Fibroblast of mammary gland (primary cell): Measurements from ENCODE around the gene ANKRD28.
"Not testable (repeated sequence)": the region's sequence is repeated elsewhere in the genome, so short reads cannot be mapped to it uniquely, and the experiment has no call there.

ENCODE experiments used
- DNase-seq: peaks from one replicate; pipeline ENCODE4 v3.0.0-alpha.2; 2010; ENCODE audit warnings: low read depth
- H3K4me3 ChIP-seq: 2 replicates; pipeline ENCODE4 v1.5.1; 2011; ENCODE audit warnings: low read depth, mild to moderate bottlenecking, low read length, moderate library complexity; ENCODE audit not compliant: control insufficient read depth
- TF ChIP-seq, protein P1 (sequence below): conservative IDR thresholded peaks from 2 replicates; pipeline ENCODE4 v1.5.1; 2011; ENCODE audit warnings: low read depth, low read length, inconsistent platforms; ENCODE audit not compliant: control insufficient read depth, insufficient read depth

Gene ANKRD28

DNA sequence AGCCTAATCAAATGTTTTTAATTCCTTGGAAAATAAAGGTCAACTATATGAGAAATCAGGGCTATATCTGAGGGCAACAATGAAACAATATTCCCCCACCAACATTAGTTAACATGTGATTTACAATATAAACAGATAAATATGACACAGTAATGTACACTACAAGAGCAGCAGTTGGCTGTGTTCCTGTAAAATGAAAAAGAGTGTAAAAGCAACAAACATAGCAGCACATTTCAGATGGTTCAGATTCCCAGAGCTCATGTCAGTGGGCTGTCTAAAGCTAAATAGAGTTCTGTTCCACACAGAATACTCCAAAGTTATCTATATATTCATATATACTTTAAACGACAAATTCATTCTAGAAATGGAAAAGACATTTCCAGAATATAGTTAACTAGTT, 42.6 kb downstream of the ANKRD28 start:
- TF ChIP-seq, protein P1, sequence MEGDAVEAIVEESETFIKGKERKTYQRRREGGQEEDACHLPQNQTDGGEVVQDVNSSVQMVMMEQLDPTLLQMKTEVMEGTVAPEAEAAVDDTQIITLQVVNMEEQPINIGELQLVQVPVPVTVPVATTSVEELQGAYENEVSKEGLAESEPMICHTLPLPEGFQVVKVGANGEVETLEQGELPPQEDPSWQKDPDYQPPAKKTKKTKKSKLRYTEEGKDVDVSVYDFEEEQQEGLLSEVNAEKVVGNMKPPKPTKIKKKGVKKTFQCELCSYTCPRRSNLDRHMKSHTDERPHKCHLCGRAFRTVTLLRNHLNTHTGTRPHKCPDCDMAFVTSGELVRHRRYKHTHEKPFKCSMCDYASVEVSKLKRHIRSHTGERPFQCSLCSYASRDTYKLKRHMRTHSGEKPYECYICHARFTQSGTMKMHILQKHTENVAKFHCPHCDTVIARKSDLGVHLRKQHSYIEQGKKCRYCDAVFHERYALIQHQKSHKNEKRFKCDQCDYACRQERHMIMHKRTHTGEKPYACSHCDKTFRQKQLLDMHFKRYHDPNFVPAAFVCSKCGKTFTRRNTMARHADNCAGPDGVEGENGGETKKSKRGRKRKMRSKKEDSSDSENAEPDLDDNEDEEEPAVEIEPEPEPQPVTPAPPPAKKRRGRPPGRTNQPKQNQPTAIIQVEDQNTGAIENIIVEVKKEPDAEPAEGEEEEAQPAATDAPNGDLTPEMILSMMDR = no peak
- DNase-seq = peak; percentile 25
- no peak overlapping the region for H3K4me3 ChIP-seq

DNA sequence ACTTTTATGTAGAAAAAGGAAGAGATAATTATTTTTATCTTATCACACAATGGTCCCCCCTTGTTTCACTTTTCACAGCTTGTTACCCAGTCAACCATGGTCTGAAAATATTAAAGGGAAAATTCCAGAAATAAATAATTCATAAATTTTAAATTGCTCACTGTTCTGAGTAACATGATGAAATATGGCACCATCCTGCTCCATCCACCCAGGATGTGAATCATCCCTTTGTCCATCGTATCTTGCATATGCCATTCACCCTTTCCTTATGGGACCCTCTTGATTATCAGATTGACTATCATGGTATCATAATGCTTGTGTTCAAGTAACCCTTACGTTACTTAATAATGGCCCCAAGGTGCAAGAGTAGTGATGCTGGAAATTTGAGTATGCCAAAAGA, 43.7 kb downstream of the ANKRD28 start:
- DNase-seq = peak; percentile 61
- TF ChIP-seq, protein P1 = no peak
- no peak overlapping the region for H3K4me3 ChIP-seq

DNA sequence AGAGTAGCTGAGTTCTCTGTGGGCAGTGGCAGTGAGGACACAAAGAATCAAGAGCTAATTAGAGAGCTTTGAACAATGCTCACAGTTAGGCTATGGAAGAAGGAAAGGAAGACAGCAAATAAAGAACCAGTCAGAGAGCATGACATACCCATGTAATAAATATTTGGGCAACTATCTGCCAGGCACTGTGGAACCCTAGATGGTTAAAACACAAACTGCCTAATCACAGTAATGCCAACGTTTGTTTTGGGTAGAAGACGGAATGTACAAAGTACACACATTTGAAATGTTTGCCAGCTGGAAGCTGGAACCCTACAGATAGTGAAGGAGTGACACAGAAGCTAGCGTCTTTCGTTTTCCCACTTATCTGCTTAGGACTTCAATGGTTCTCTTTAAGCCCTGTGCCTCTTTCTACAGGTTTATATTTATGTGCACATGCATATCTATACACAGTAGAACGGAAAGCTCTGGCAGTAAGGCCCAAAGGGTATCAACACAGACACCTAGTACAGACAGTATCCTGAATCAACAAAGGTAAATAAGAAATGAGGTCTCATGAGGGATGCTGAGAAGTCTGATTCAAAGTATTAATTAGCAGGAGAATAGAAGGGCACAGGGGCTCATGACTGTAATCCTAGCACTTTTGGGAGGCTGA, 44.6 kb downstream of the ANKRD28 start:
- no peak for DNase-seq
- TF ChIP-seq, protein P1 = no peak
- H3K4me3 ChIP-seq = no peak overlapping the region

DNA sequence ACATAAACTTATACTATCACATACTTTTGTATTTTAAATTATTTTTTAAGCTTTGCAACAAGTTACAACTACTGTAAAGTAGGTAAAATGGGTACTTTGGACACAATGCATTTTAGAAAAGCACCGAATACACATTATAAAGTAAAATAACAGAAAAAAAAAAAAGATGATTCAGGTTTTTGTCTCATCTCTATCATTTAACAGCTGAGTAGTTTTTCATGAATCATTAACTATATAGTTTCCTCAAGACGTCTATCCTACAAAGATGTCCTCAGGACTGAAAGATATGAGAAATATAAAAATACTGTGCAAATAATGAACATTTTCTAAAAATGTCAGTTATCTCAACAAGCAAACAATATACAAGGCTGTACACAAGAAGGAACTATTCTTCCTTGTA, 46.9 kb downstream of the ANKRD28 start:
- TF ChIP-seq, protein P1 = no peak
- no peak for DNase-seq
- no peak overlapping the region for H3K4me3 ChIP-seq

DNA sequence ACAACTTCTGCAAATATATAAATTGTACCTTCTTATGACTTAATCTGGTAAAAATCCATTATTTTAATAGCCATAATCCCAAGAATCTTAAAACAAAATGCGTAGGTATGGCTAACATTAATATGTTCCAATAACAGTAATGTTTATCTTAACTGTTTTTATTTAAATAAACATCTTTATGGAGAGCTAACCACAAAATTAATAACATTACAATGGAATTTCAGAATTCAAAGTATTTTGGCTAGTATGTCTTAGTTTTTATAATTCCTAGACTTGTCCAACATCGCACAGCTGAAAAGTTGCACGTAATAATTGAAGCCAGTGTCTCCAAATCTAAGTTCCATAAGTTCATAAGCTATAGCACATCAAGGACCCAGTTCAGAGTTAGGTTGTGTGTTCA, 47.6 kb downstream of the ANKRD28 start:
- DNase-seq = no peak
- TF ChIP-seq, protein P1 = no peak

DNA sequence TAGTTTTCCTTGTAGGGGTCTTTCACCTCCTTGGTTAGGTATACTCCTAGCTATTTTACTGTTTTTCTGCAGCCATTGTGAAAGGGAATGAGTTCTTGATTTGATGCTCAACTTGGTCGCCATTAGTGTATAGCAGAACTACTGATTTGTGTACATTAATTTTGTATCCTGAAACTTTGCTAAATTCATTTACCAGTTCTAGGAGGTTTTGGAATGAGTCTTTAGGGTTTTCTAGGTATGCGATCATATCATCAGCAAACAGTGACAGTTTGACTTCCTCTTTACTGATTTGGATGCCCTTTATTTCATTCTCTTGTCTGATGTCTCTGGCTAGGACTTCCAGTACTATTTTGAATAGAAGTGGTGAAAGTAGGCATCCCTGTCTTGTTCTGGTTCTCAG, 51.9 kb downstream of the ANKRD28 start:
- not testable (repeated sequence) for H3K4me3 ChIP-seq, DNase-seq

More for the DNA sequence above, 47.6 kb downstream of the ANKRD28 start:
- no peak overlapping the region for H3K4me3 ChIP-seq

DNA sequence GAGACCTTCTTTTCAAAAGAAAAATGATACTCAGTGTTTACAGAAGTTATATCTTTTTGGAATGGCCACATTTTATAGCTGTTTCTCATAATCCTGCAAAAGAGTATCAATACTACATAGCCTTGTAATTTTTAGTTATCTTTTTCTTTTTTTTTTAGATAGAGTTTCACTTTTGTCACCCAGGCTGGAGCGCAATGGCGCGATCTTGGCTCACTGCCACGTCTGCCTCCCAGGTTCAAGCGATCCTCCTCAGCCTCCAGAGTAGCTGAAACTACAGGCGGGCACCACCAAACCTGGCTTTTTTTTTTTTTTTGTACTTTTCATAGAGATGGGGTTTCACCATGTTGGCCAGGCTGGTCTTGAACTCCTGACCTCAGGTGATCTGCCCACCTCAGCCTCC, 53.6 kb downstream of the ANKRD28 start:
- TF ChIP-seq, protein P1 = no peak
- DNase-seq = no peak
- H3K4me3 ChIP-seq = no peak overlapping the region
